ENCODE results near the gene CXCR6.

DNA sequence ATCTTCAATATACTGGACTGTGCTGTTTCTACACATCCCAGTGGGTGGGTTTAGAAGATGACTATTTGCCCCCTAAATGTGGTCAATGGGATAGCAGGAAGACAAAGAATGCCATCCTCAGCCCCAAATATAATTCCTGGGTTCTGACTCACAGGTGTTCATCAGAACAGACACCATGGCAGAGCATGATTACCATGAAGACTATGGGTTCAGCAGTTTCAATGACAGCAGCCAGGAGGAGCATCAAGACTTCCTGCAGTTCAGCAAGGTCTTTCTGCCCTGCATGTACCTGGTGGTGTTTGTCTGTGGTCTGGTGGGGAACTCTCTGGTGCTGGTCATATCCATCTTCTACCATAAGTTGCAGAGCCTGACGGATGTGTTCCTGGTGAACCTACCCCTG lies 3.0 kb downstream of the CXCR6 start:
- TF ChIP-seq IRF2 (CRISPR knock-in tag; IDR thresholded peaks at IDR 0.05; ENCODE audit: borderline replicate concordance, low read depth) (no peak), ATF1 (CRISPR knock-in tag; IDR thresholded peaks at IDR 0.05) (no peak), CBFB (CRISPR knock-in tag; IDR thresholded peaks at IDR 0.05; ENCODE audit: low read depth) (no peak), NR3C1 (CRISPR knock-in tag; conservative IDR thresholded peaks at IDR 0.05; ENCODE audit: low read depth) (no peak), NFE2L1 (CRISPR knock-in tag; IDR thresholded peaks at IDR 0.05) (no peak), KAT7 (CRISPR knock-in tag; IDR thresholded peaks at IDR 0.05; ENCODE audit: borderline replicate concordance) (no peak), PRRX2 (CRISPR knock-in tag; IDR thresholded peaks at IDR 0.05) (no peak)
- TF ChIP-seq, protein P1, sequence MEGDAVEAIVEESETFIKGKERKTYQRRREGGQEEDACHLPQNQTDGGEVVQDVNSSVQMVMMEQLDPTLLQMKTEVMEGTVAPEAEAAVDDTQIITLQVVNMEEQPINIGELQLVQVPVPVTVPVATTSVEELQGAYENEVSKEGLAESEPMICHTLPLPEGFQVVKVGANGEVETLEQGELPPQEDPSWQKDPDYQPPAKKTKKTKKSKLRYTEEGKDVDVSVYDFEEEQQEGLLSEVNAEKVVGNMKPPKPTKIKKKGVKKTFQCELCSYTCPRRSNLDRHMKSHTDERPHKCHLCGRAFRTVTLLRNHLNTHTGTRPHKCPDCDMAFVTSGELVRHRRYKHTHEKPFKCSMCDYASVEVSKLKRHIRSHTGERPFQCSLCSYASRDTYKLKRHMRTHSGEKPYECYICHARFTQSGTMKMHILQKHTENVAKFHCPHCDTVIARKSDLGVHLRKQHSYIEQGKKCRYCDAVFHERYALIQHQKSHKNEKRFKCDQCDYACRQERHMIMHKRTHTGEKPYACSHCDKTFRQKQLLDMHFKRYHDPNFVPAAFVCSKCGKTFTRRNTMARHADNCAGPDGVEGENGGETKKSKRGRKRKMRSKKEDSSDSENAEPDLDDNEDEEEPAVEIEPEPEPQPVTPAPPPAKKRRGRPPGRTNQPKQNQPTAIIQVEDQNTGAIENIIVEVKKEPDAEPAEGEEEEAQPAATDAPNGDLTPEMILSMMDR (IDR thresholded peaks at IDR 0.05): no peak
- TF ChIP-seq, protein P2, sequence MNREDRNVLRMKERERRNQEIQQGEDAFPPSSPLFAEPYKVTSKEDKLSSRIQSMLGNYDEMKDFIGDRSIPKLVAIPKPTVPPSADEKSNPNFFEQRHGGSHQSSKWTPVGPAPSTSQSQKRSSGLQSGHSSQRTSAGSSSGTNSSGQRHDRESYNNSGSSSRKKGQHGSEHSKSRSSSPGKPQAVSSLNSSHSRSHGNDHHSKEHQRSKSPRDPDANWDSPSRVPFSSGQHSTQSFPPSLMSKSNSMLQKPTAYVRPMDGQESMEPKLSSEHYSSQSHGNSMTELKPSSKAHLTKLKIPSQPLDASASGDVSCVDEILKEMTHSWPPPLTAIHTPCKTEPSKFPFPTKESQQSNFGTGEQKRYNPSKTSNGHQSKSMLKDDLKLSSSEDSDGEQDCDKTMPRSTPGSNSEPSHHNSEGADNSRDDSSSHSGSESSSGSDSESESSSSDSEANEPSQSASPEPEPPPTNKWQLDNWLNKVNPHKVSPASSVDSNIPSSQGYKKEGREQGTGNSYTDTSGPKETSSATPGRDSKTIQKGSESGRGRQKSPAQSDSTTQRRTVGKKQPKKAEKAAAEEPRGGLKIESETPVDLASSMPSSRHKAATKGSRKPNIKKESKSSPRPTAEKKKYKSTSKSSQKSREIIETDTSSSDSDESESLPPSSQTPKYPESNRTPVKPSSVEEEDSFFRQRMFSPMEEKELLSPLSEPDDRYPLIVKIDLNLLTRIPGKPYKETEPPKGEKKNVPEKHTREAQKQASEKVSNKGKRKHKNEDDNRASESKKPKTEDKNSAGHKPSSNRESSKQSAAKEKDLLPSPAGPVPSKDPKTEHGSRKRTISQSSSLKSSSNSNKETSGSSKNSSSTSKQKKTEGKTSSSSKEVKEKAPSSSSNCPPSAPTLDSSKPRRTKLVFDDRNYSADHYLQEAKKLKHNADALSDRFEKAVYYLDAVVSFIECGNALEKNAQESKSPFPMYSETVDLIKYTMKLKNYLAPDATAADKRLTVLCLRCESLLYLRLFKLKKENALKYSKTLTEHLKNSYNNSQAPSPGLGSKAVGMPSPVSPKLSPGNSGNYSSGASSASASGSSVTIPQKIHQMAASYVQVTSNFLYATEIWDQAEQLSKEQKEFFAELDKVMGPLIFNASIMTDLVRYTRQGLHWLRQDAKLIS (CRISPR knock-in tag; IDR thresholded peaks at IDR 0.05; ENCODE audit: borderline replicate concordance): no peak
- TF ChIP-seq, protein P3, sequence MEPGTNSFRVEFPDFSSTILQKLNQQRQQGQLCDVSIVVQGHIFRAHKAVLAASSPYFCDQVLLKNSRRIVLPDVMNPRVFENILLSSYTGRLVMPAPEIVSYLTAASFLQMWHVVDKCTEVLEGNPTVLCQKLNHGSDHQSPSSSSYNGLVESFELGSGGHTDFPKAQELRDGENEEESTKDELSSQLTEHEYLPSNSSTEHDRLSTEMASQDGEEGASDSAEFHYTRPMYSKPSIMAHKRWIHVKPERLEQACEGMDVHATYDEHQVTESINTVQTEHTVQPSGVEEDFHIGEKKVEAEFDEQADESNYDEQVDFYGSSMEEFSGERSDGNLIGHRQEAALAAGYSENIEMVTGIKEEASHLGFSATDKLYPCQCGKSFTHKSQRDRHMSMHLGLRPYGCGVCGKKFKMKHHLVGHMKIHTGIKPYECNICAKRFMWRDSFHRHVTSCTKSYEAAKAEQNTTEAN (CRISPR knock-in tag; IDR thresholded peaks at IDR 0.05): no peak
- TF ChIP-seq, protein P4, sequence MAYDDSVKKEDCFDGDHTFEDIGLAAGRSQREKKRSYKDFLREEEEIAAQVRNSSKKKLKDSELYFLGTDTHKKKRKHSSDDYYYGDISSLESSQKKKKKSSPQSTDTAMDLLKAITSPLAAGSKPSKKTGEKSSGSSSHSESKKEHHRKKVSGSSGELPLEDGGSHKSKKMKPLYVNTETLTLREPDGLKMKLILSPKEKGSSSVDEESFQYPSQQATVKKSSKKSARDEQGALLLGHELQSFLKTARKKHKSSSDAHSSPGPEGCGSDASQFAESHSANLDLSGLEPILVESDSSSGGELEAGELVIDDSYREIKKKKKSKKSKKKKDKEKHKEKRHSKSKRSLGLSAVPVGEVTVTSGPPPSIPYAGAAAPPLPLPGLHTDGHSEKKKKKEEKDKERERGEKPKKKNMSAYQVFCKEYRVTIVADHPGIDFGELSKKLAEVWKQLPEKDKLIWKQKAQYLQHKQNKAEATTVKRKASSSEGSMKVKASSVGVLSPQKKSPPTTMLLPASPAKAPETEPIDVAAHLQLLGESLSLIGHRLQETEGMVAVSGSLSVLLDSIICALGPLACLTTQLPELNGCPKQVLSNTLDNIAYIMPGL (CRISPR knock-in tag; IDR thresholded peaks at IDR 0.05): no peak
- TF ChIP-seq, protein P5, sequence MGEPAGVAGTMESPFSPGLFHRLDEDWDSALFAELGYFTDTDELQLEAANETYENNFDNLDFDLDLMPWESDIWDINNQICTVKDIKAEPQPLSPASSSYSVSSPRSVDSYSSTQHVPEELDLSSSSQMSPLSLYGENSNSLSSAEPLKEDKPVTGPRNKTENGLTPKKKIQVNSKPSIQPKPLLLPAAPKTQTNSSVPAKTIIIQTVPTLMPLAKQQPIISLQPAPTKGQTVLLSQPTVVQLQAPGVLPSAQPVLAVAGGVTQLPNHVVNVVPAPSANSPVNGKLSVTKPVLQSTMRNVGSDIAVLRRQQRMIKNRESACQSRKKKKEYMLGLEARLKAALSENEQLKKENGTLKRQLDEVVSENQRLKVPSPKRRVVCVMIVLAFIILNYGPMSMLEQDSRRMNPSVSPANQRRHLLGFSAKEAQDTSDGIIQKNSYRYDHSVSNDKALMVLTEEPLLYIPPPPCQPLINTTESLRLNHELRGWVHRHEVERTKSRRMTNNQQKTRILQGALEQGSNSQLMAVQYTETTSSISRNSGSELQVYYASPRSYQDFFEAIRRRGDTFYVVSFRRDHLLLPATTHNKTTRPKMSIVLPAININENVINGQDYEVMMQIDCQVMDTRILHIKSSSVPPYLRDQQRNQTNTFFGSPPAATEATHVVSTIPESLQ (CRISPR knock-in tag; IDR thresholded peaks at IDR 0.05): no peak

All from WTC11 (cell line).